Upper lobe of left lung (tissue), 4 donors: Measurements from ENCODE around the gene FLRT2.

Source experiments
- POLR2AphosphoS5 ChIP-seq, 2 donors: sonication (generic); formaldehyde crosslinking; IDR thresholded peaks; one replicate each; pipeline ENCODE4 v1.5.1; 2017; ENCODE audit warnings: antibody characterized with exemption in 2 of 2
- TF ChIP-seq, protein P1 (sequence below), 6 experiments: fragments of 450-650 bp in 4 of 6; fragments of 200-600 bp in 2 of 6; sonication (generic) in 2 of 6; IDR thresholded peaks; one replicate each; pipeline ENCODE4 v1.5.1; 2016 to 2019; ENCODE audit warnings: antibody characterized with exemption in 6 of 6

DNA sequence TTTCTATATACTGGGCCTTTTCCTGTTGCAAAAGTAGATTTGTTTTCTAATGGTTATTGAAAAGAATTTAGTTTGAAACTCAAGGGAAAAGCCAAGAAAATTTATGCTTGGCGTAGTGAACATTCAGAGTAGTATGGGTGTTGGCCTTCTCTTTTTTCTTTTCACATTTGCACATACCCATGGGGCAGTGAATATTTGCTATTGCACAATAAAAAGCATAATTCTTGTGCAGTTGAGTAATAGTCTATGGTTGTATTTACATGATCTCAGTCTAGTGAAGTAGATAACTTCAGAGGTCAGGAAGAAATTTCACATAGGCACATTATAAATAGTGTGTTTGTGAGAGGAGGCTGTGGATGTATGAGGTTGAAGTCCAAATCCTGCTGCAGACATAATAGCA, 158.1 kb downstream of the FLRT2 start:
- TF ChIP-seq, protein P1, sequence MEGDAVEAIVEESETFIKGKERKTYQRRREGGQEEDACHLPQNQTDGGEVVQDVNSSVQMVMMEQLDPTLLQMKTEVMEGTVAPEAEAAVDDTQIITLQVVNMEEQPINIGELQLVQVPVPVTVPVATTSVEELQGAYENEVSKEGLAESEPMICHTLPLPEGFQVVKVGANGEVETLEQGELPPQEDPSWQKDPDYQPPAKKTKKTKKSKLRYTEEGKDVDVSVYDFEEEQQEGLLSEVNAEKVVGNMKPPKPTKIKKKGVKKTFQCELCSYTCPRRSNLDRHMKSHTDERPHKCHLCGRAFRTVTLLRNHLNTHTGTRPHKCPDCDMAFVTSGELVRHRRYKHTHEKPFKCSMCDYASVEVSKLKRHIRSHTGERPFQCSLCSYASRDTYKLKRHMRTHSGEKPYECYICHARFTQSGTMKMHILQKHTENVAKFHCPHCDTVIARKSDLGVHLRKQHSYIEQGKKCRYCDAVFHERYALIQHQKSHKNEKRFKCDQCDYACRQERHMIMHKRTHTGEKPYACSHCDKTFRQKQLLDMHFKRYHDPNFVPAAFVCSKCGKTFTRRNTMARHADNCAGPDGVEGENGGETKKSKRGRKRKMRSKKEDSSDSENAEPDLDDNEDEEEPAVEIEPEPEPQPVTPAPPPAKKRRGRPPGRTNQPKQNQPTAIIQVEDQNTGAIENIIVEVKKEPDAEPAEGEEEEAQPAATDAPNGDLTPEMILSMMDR (IDR thresholded peaks at IDR 0.05), result no peak
- no peak for TF ChIP-seq POLR2AphosphoS5 (IDR thresholded peaks at IDR 0.05)
